NCI-H2196 (cell line): ENCODE measurements around the gene NME7.
A peak's percentile ranks its signal among the peaks of the same experiment; 100 is the strongest.
"Not testable (repeated sequence)": the region's sequence is repeated elsewhere in the genome, so short reads cannot be mapped to it uniquely, and the experiment has no call there.

Experiments
- DNase-seq: peaks from one replicate; lab custom pipeline; 2025; ENCODE audit not compliant: unreplicated experiment; lab: John Stamatoyannopoulos, UW

Gene NME7

GRCh38 chr1:169133228-169133576 lies 234.4 kb downstream of the NME7 start:
- no peak for DNase-seq

DNA sequence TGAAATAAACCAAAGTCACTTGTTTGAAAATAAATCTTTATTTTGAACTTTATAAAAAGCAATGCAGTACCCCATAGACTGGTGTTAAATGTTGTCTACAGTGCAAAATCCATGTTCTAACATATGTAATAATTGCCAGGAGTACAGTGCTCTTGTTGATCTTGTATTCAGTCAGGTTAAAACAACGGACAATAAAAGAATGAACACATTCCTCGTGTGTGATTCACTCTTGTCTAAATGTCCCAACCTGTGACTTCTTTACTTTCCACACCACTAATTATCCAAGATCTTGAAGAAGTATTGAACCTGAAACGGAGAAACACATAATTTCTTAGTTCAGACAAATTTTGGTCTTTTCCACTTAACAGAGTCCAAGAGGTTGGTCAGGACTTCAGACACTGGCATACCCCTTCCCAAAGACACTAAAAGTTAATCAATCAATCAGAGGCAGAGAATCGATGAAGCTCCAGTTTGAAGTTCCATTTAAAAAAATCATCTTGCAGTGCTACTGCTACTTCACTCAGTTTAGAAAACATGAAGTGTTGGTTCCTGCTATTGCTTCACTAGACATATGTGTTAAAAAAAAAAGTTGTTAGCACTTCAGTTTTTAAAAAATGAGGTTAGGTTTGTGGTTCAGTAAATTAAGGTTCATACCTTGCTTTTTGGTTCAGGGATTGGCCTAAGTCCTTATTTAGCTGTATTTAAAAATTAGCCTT lies 234.9 kb downstream of the NME7 start:
- DNase-seq, result no peak

DNA sequence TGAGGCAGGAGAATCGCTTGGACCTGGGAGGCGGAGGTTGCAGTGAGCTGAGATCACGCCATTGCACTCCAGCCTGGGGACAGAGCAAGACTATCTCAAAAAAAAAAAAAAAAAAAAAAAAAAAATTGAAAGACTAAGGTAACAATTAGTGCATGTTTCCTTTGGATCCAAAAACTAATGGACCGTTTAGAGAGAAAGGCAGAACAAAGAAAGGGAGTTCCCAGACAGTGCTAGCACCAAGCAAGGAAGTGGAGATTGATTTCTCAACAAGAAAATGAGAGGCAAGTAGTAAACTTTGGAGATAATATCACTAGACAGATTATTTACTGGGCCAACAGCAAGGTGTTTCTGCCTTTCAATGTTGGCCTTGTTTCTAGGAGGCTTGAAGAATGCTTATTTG lies 236.9 kb downstream of the NME7 start:
- DNase-seq, result no peak

GRCh38 chr1:169129109-169129784 lies 238.3 kb downstream of the NME7 start:
- DNase-seq, result no peak

- DNase-seq, result no peak
Measured at GRCh38 chr1:169128562-169128961, 239.0 kb downstream of the NME7 start.

DNA sequence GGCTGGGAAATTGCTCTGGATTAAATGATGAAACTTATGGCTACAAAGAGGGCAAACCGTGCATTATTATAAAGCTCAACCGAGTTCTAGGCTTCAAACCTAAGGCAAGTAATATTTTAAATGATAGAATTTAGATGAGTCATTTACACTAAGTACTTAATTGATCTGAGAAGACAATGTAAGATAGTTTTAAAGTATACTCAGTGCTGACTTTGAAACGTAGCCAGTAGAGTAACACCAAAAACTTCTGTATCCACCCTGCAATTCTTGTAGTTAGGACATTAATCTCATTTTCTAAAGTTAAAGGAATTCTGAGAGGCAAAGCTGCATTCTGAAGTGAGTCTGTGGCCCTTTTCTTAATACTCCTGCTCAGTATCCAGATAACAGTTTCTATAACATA lies 240.3 kb downstream of the NME7 start:
- no peak for DNase-seq

DNA sequence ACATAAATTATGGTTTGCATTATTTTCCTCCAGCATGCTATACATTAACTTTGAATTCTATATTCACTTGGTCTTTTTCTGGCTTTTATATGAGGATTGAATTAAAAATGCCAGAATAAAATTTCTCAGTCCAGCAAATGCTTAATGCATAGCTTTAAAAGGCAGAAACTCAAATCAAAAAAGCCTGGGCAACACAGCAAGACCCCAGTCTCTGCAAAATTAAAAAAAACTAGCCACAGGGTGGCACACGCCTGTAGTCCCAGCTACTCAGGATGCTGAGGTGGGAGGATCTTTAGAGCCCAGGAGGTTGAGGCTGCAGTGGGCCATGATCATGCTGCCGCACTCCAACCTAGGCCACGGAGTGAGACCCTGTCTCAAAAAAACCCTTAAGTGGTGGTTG lies 241.3 kb downstream of the NME7 start:
- no peak for DNase-seq

GRCh38 chr1:169125597-169125996 lies 242.0 kb downstream of the NME7 start:
- DNase-seq, result not testable (repeated sequence)

DNA sequence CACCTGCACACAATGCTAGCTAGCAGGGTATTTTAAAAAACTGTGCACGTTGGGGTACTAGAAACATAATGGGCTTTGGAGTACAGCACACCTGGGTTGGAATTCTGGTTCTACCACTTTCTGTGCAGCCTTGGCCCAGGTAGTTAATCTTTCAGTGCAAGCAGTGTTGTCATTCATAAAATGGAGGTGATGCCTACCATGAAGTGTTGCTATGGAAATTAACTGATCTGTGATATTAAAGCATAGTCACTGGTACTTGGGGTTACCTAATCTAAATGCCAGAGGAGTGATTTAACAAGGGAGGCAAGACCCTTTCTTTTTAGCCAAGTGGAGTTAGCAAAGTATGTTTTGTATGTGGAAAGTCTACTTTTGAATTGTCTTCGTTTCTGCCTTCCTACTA lies 243.1 kb downstream of the NME7 start:
- no peak for DNase-seq

- DNase-seq, result no peak
Measured at GRCh38 chr1:169122976-169123375, 244.6 kb downstream of the NME7 start.

DNA sequence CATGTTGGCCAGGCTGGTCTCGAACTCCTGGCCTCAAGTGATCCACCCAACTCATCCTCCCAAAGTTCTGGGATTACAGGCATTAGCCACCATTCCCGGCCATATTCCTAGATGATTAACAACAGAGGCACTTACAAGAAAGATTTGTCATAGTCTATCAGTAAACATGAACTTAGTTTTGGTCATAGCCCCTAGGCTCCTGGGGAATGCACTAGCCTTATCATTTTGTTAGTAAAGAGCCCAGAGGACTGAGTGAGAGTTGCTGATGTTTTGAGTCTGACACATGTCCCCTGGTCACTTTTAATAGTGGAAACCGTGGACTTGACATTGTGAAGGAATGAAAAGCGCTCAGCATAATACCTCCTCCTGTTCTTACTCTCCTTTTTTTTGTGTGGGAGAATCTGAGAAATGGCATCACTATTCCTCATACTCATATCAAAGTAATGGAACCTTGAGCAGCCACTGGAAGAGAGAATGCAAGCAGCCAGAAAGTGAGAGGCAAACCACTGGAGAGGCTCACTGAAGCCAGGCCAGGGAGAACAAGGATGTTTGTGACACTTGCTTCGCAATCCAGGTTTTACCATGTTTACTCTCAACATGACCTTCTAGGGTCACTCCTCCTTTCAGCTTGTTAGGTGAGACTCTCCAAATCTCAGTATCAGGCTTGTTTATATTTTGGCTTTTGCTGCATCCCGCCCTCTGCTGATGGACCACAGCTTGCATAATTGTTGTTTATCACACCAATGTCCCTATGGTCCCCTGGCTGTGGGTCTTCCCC lies 246.3 kb downstream of the NME7 start:
- DNase-seq, result no peak

GRCh38 chr1:169120066-169120465 lies 247.5 kb downstream of the NME7 start:
- no peak for DNase-seq

GRCh38 chr1:169119405-169119804 lies 248.2 kb downstream of the NME7 start:
- no peak for DNase-seq

DNA sequence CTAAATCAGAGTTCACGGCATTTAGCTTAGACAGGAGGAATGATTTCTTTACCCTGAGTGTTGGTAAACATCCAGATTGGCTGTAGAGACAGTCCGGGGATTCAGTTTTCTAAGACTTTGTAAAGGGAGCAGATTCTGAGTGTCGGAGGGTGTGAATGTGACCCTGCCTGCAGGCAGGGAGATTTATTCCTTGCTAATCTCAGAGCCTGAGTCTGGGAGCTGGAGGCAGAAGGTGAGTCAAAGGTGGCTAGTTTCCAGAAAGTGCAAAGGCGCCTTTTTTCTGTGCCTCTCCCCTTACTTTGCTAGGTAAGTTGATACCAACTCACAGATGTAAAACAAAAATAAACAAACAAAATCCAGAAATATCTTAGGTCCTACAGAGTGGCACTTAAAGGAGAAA lies 249.4 kb downstream of the NME7 start:
- no peak for DNase-seq

DNA sequence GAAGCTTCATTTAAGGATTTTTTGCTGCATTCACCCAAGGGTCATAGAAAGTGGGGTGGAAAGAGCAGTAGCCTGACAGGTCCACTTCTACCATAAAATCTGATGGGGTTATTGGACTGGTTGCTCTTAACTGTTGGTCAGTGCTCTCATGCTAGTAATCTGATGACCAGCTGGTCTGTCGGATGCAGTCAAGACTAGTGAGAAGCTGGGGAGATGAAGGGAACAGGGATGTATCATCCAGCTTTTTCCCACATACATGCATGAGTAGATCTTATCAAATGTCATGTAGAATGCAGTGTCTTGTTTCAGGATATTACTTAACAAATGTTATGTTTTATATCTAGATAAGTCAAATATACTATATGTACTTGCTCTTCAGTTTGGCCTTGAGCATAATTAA lies 250.0 kb downstream of the NME7 start:
- DNase-seq, result no peak

DNA sequence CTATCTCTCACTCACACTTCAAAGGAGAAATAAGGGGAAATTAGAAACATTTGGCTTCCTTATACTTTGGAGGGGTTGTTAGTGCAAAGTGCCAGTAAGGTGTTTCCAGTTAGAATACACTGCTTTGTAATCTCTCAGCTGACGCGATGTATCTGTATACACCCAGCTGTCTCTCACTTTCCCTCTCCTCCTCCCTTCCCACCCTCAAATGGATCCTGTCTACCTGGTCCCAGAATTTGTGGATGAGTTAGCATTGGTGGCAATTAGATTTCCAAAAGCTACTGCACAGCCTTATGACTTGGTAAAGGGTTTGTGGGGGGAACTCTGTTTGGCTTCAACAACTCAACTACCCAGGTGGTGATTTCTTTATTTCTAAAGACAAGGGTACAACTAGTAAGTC lies 250.6 kb downstream of the NME7 start:
- DNase-seq, result no peak

DNA sequence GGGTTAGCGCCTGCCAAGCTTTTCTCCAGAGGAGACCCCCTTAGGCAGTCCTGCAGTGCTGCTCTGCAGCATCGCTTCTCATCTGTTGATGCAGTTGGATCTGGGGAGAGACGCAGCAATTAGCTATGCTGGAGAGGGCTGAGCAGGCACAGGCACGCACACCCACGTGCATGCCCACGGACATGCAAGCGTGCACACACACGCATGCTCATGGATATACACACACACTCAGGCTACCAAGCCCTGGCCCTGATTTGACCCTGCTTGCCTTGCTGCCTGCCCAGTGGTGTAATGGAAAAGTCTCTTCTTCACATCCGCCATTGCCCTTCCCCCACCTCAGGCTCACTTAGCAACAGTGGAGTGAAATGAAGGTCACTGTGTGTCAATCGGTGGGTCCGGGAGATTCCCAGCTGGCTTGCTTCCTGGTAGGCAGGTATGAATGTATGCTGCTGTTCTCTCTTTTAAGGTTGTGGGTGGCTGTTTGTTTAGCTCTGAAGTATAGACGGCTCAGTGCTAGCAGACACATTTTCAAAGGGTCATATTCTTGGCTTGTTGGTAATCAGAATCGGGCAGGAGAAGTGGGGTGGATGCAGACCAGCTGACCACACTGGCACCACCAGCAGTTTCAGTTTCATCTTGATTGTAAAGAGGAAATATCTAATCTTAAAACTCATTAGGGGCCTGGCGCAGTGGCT lies 251.6 kb downstream of the NME7 start:
- DNase-seq, result peak; percentile 91

- DNase-seq, result no peak
Measured at GRCh38 chr1:169113613-169114119, 253.9 kb downstream of the NME7 start.

DNA sequence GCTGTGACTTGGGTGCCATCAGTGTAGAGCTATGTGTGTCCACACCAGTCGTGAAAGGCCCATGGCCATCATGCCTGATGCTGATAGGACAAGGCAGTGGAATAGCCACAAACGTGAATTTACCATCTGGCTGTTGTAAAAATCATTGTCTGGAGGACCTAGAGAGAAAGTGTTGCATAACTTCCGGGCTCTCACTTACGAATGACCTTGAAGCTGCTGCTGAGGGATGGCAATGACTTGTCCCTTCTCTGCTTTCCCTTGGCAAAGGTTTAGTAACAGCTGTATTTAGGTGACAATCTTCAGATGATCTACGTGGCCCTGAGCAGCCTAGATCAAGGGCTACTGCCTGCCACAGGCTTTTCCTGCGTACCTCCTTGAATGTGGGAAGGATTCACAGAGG lies 255.4 kb downstream of the NME7 start:
- DNase-seq, result no peak

- DNase-seq, result no peak
Measured at GRCh38 chr1:169111472-169111871, 256.1 kb downstream of the NME7 start.

- no peak for DNase-seq
Measured at GRCh38 chr1:169110689-169111447, 256.7 kb downstream of the NME7 start.
